22Rv1 (cell line): ENCODE data around the gene ZNF106.

ENCODE experiments used
- ZFX ChIP-seq: fragments of 450-650 bp; IDR thresholded peaks from 2 replicates; pipeline ENCODE4 v1.6.1; 2017; ENCODE audit warnings: antibody characterized with exemption, borderline replicate concordance
- TF ChIP-seq, protein P1 (sequence below): fragments of 450-650 bp; IDR thresholded peaks from 2 replicates; pipeline ENCODE4 v1.5.1; 2017; ENCODE audit warnings: mild to moderate bottlenecking

DNA sequence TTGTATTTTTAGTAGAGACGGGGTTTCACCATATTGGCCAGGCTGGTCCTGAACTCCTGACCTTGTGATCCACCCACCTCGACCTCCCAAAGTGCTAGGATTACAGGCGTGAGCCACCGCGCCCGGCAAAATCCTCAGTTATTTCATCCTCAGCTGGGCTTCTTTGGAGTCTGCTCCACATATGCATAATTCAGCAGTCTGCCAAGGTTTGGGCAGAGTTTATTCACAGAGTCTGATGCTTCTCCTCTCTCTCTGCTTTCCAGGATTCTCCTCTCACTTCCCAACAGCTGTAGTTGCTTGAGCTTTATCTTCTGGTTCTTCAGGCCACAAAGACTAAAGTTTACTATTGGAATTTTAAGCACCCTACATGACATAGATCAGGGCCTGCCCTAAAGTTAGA lies 8.2 kb downstream of the ZNF106 start:
- TF ChIP-seq, protein P1, sequence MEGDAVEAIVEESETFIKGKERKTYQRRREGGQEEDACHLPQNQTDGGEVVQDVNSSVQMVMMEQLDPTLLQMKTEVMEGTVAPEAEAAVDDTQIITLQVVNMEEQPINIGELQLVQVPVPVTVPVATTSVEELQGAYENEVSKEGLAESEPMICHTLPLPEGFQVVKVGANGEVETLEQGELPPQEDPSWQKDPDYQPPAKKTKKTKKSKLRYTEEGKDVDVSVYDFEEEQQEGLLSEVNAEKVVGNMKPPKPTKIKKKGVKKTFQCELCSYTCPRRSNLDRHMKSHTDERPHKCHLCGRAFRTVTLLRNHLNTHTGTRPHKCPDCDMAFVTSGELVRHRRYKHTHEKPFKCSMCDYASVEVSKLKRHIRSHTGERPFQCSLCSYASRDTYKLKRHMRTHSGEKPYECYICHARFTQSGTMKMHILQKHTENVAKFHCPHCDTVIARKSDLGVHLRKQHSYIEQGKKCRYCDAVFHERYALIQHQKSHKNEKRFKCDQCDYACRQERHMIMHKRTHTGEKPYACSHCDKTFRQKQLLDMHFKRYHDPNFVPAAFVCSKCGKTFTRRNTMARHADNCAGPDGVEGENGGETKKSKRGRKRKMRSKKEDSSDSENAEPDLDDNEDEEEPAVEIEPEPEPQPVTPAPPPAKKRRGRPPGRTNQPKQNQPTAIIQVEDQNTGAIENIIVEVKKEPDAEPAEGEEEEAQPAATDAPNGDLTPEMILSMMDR = no peak
- no peak for TF ChIP-seq ZFX
